ENCODE measurements around the gene THSD4. TPM values are rescaled to one million over a fixed set of nuclear protein-coding genes. Genes with fewer than 3 reads are reported as not detected.

Gene THSD4
- total and polyA plus RNA-seq, 2 of the 8 experiments (the other 6 are each of a cell fraction or from before 2014, with no cell fraction given) = 2.5 to 6.2 TPM

GRCh38 chr15:71186267-71186666, 71.0 kb downstream of the THSD4 start:
- H2BK20ac ChIP-seq (ENCODE audit: low read length) = no peak overlapping the region
- H3K23ac ChIP-seq (ENCODE audit: insufficient read length) = no peak overlapping the region
- H3K9me3 ChIP-seq (ENCODE audit: insufficient read depth in 2 of 2, low read depth in 1 of 2, low read length in 1 of 2) = no peaks in the 10 kb centered on the region
- H3K4ac ChIP-seq (replicated peaks; ENCODE audit: insufficient read length, low read depth, low read length) = no peak overlapping the region
- no peak overlapping the region for H2BK5ac ChIP-seq (ENCODE audit: low read depth, low read length)
- 57% methylated on average over 3 of the region's 3 CpGs; no CpG with 5 or more reads in 1 of the 2 experiments for WGBS, 2 experiments (ENCODE audit: extremely low coverage in 1 of 2, insufficient coverage in 1 of 2, insufficient read length in 1 of 2, insufficient replicate concordance in 2 of 2, low coverage in 1 of 2, low lambda C conversion rate in 2 of 2, missing lambda C conversion rate in 1 of 2)
- no peak overlapping the region for H3K9ac ChIP-seq (replicated peaks in 1 of 4; ENCODE audit: extremely low read depth in 1 of 4, low read depth in 3 of 4, low read length in 3 of 4)
- H3K4me1 ChIP-seq (replicated peaks in 1 of 4; ENCODE audit: control insufficient read depth in 3 of 4, insufficient read depth in 4 of 4, low read length in 3 of 4) = peaks cover 2 to 9% (median 6%) of the 10 kb centered on the region in 4 experiments; a peak in 5 of 7 replicates
- H3K4me3 ChIP-seq (ENCODE audit: extremely low read depth in 1 of 4, insufficient read depth in 2 of 4, low read depth in 3 of 4, low read length in 4 of 4) = no peak overlapping the region
- H2AFZ ChIP-seq (ENCODE audit: low read length) = no peak overlapping the region
- no peak overlapping the region for H2BK15ac ChIP-seq (ENCODE audit: low read length)
- no peak overlapping the region for H2AK5ac ChIP-seq (ENCODE audit: low read depth, low read length)
- no peak overlapping the region for H2BK120ac ChIP-seq (replicated peaks; ENCODE audit: low read depth, low read length)
- no peak for TF ChIP-seq RXRA (IDR thresholded peaks at IDR 0.05; ENCODE audit: insufficient read depth, low read depth, low read length)
- no peak for TF ChIP-seq RNF2 (IDR thresholded peaks at IDR 0.05; ENCODE audit: borderline replicate concordance, low read depth, low read length, missing control alignments, poor library complexity, severe bottlenecking)
- TF ChIP-seq CBX5 (IDR thresholded peaks at IDR 0.05; ENCODE audit: low read depth, low read length) = no peak
- TF ChIP-seq CHD2 (IDR thresholded peaks at IDR 0.05; ENCODE audit: low read length) = no peak
- no peak overlapping the region for H3K14ac ChIP-seq (ENCODE audit: insufficient read length)
- no peak overlapping the region for H3K18ac ChIP-seq (ENCODE audit: extremely low read depth, low read length)
- no peak overlapping the region for H3K56ac ChIP-seq (replicated peaks; ENCODE audit: insufficient read length, low read depth, low read length)
- ChIA-PET CTCF (ENCODE audit: partially characterized antibody) (interaction anchor here (1.3 kb wide), 1 partner anchor 70 kb away, joined by 3 read pairs; no protein-coding TSS in a partner anchor), POLR2A (ENCODE audit: partially characterized antibody) (no interaction called here)
- no peaks in the 10 kb centered on the region for H4K20me1 ChIP-seq (replicated peaks in 1 of 2; ENCODE audit: control insufficient read depth in 1 of 2, insufficient read depth in 2 of 2, low read length in 2 of 2)
- no peak overlapping the region; a peak in 1 of 4 replicates for H3K4me2 ChIP-seq (ENCODE audit: insufficient read depth in 1 of 2, low read depth in 2 of 2, low read length in 2 of 2)
- no peak overlapping the region for H2BK12ac ChIP-seq (ENCODE audit: low read depth, low read length)
- H3K27me3 ChIP-seq (replicated peaks in 1 of 4; ENCODE audit: control insufficient read depth in 3 of 4, extremely low read depth in 1 of 4, insufficient read depth in 3 of 4, low read length in 3 of 4) = no peaks in the 10 kb centered on the region
- H4K8ac ChIP-seq (ENCODE audit: extremely low read depth, insufficient read depth, low read length) = no peak overlapping the region
- no peaks in the 10 kb centered on the region for H3K79me1 ChIP-seq (ENCODE audit: low read depth, low read length)
- no peaks in the 10 kb centered on the region for H3K36me3 ChIP-seq (ENCODE audit: control insufficient read depth in 2 of 4, insufficient read depth in 4 of 4, low read length in 3 of 4)
- no peak for FAIRE-seq
- H3K27ac ChIP-seq (ENCODE audit: low read depth, low read length) = no peak overlapping the region
- DNase-seq (ENCODE audit: low read depth in 1 of 2, low spot score in 2 of 2) = no peak
- no peak overlapping the region for H4K91ac ChIP-seq (replicated peaks; ENCODE audit: insufficient read length, low read length)
- no peaks in the 10 kb centered on the region for H3K23me2 ChIP-seq (ENCODE audit: low read depth, low read length)
- H3K79me2 ChIP-seq (ENCODE audit: control insufficient read depth in 1 of 2, insufficient read depth in 2 of 2, low read length in 2 of 2) = no peaks in the 10 kb centered on the region
- no peak overlapping the region for H4K5ac ChIP-seq (ENCODE audit: insufficient read length, low read depth, low read length)

All from H1 (cell line).